SH-SY5Y (cell line): ENCODE data around the gene CACNA1B.

ENCODE experiments used
- GATA2 ChIP-seq: IDR thresholded peaks from 2 replicates; pipeline ENCODE4 v1.6.1; 2011; ENCODE audit warnings: mild to moderate bottlenecking, low read depth, low read length
- GATA3 ChIP-seq: IDR thresholded peaks from 2 replicates; pipeline ENCODE4 v1.6.1; 2011; ENCODE audit warnings: low read depth, mild to moderate bottlenecking, low read length, moderate library complexity

DNA sequence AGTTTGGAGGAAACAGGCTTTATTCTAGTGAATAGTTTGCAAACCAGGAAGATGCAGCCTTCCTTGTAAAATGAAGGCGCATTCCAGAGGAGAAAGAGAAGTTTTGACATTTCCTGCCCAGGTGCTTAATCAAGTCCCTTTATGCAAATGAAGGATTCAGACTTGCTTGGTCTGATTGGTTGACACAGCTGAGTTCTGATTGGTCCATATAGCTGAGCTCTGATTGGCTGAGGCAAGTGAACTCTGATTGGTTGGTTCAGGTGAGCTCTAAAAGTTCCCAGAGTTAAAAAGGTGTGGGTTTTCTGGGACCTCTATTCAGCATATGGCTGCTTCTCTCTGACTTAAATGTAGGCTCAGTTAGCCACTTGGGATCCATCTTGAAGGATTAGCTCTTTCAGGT, 151.0 kb downstream of the CACNA1B start:
- TF ChIP-seq GATA2: no peak
- no peak for TF ChIP-seq GATA3
